Upper lobe of left lung (tissue), 6 donors: Measurements from ENCODE around the gene CCDC78. TPM values are rescaled to one million over a fixed set of nuclear protein-coding genes. Genes with fewer than 3 reads are reported as not detected.

Experiments used
- ATAC-seq, 2 donors: fragments of 200-7000 bp; cut with Tn5 transposase; one replicate each; pipeline ENCODE4 v1.9.1; 2022; ENCODE audit warnings: mild to moderate bottlenecking in 2 of 2, moderate library complexity in 2 of 2; ENCODE audit not compliant: low FRiP score in 2 of 2
- DNase-seq, 2 donors: peaks; one replicate each; pipeline ENCODE4 v3.0.0-alpha.2; 2019 to 2020
- H3K27ac ChIP-seq, 4 donors: fragments of 200-600 bp; sonication (generic); one replicate each; pipeline ENCODE4 v1.5.1; 2016 to 2019
- H3K27me3 ChIP-seq, 4 donors: fragments of 200-600 bp; sonication (generic); one replicate each; pipeline ENCODE4 v1.5.1; 2017 to 2019
- H3K36me3 ChIP-seq, 4 donors: fragments of 200-600 bp; sonication (generic); one replicate each; pipeline ENCODE4 v1.5.1; 2016 to 2019
- H3K4me1 ChIP-seq, 4 donors: fragments of 200-600 bp; sonication (generic); one replicate each; pipeline ENCODE4 v1.5.1; 2018 to 2019
- H3K4me3 ChIP-seq, 4 donors: fragments of 200-600 bp; sonication (generic); one replicate each; pipeline ENCODE4 v1.5.1; 2017 to 2019; ENCODE audit warnings: mild to moderate bottlenecking in 2 of 4, moderate library complexity in 1 of 4
- H3K9me3 ChIP-seq, 4 donors: fragments of 200-600 bp; sonication (generic); one replicate each; pipeline ENCODE4 v1.5.1; 2018 to 2019
- CTCF ChIP-seq, 6 experiments: fragments of 450-650 bp in 4 of 6; fragments of 200-600 bp in 2 of 6; sonication (generic) in 2 of 6; IDR thresholded peaks; one replicate each; pipeline ENCODE4 v1.5.1; 2016 to 2019; ENCODE audit warnings: antibody characterized with exemption in 6 of 6
- EP300 ChIP-seq, 4 donors: sonication (generic); formaldehyde crosslinking; IDR thresholded peaks; one replicate each; pipeline ENCODE4 v1.5.1; 2017; ENCODE audit warnings: antibody characterized with exemption in 4 of 4, control low read depth in 2 of 4
- POLR2A ChIP-seq, 4 donors: fragments of 450-650 bp; IDR thresholded peaks; one replicate each; pipeline ENCODE4 v1.5.1; 2016 to 2017; ENCODE audit warnings: antibody characterized with exemption in 4 of 4, mild to moderate bottlenecking in 2 of 4
- POLR2AphosphoS5 ChIP-seq, 2 donors: sonication (generic); formaldehyde crosslinking; IDR thresholded peaks; one replicate each; pipeline ENCODE4 v1.5.1; 2017; ENCODE audit warnings: antibody characterized with exemption in 2 of 2
- WGBS, 2 donors: methylation state at CpG; one replicate each; pipeline ENCODE4 v1.1.5; 2017 to 2018; 5-methylcytosine and 5-hydroxymethylcytosine counted together
- total RNA-seq, 6 donors: library from RNA; depleted of rRNA in 4 of 6; stranded (reverse); fragments of >200 nt in 4 of 6; gene quantifications; one replicate each; pipeline versions ENCODE4 v1.1.0 to v1.2.1, GENCODE V29; 2016 to 2021
- donor health status: DM: no; HTN: no; CAD: no; lungs with moderate emphysema.
- donor health status: DM: no; HTN: yes; CAD: no; lungs with severe emphysema.

The CCDC78 gene
- total RNA-seq, 6 donors from 2014 or later: 3.5 to 69.1 (median 23.3) TPM

- peak within 1 kb of the TSS; percentile 67 to 86 (median 82) for H3K27ac ChIP-seq
- peak; percentile 75 to 82 for TF ChIP-seq POLR2AphosphoS5 (IDR thresholded peaks at IDR 0.05)
- peak in 1 of 6 experiments; percentile 29 for TF ChIP-seq CTCF (IDR thresholded peaks at IDR 0.05)
- peak in 1 of 4 donors; percentile 74 for TF ChIP-seq POLR2A (IDR thresholded peaks at IDR 0.05)
- no peak for TF ChIP-seq EP300 (IDR thresholded peaks at IDR 0.05)
- H3K27me3 ChIP-seq: no peaks in the 10 kb centered on the region
- H3K4me1 ChIP-seq: peaks cover 47 to 76% (median 57%) of the 10 kb centered on the region in 4 donors
- H3K4me3 ChIP-seq: peak within 1 kb of the TSS; percentile 69 to 84 (median 77)
- peaks cover 8 to 39% (median 23%) of the 10 kb centered on the region in 4 donors for H3K36me3 ChIP-seq
- no peaks in the 10 kb centered on the region for H3K9me3 ChIP-seq
- ATAC-seq (peak; percentile 85 to 86), DNase-seq (peak; percentile 98)
- WGBS, 2 donors: 0 to 5% methylated on average over 12 to 41 of the region's 91 CpGs
These were observed 42.0 kb downstream of the CCDC78 start, which contains the start of gene JMJD8 for GRCh38 chr16:684071-684794. Gene JMJD8 (minus strand): TSS chr16:684334. CDS start chr16:684319, 15 bp downstream.

GRCh38 chr16:683396-684070 lies 42.7 kb downstream of the CCDC78 start:
- 33 to 43% methylated on average over 16 to 20 of the region's 57 CpGs for WGBS, 2 donors
- TF ChIP-seq POLR2AphosphoS5 (IDR thresholded peaks at IDR 0.05) (no peak), EP300 (IDR thresholded peaks at IDR 0.05) (no peak)
- Histone ChIP-seq H3K4me1 (peaks cover 43 to 73% (median 53%) of the 10 kb centered on the region in 4 donors), H3K4me3 (peak overlapping the region; percentile 69 to 84 (median 77)), H3K27ac (peak overlapping the region; percentile 67 to 86 (median 82)), H3K36me3 (peaks cover 8 to 39% (median 23%) of the 10 kb centered on the region in 4 donors), H3K9me3 (no peaks in the 10 kb centered on the region), H3K27me3 (no peaks in the 10 kb centered on the region)
- ATAC-seq (no peak), DNase-seq (no peak)

GRCh38 chr16:682493-683395 lies 43.5 kb downstream of the CCDC78 start:
- peak overlapping the region in 1 of 4 donors; percentile 69 for H3K4me3 ChIP-seq
- TF ChIP-seq CTCF (IDR thresholded peaks at IDR 0.05): no peak
- TF ChIP-seq EP300 (IDR thresholded peaks at IDR 0.05): no peak
- no peak for TF ChIP-seq POLR2AphosphoS5 (IDR thresholded peaks at IDR 0.05)
- no peak for TF ChIP-seq POLR2A (IDR thresholded peaks at IDR 0.05)
- peaks cover 43 to 69% (median 51%) of the 10 kb centered on the region in 4 donors for H3K4me1 ChIP-seq
- DNase-seq (peak in 1 of 2 donors; percentile 65), ATAC-seq (no peak)
- peaks cover 8 to 39% (median 23%) of the 10 kb centered on the region in 4 donors for H3K36me3 ChIP-seq
- no peaks in the 10 kb centered on the region for H3K27me3 ChIP-seq
- H3K27ac ChIP-seq: no peak overlapping the region
- no peaks in the 10 kb centered on the region for H3K9me3 ChIP-seq
- WGBS, 2 donors: 88 to 91% methylated on average over 27 to 36 of the region's 36 CpGs

- peak in 1 of 2 donors; percentile 71 for DNase-seq
- no peak for TF ChIP-seq POLR2A (IDR thresholded peaks at IDR 0.05)
- ATAC-seq: no peak
- Histone ChIP-seq H3K36me3 (peaks cover 8 to 32% (median 21%) of the 10 kb centered on the region in 4 donors), H3K9me3 (no peaks in the 10 kb centered on the region), H3K27ac (no peak overlapping the region), H3K4me1 (peaks cover 43 to 73% (median 51%) of the 10 kb centered on the region in 4 donors), H3K4me3 (peak overlapping the region in 1 of 4 donors; percentile 91), H3K27me3 (no peaks in the 10 kb centered on the region)
- 74 to 78% methylated on average over 20 to 28 of the region's 28 CpGs for WGBS, 2 donors
These were observed 44.4 kb downstream of the CCDC78 start for GRCh38 chr16:681746-682427.
